Gastrocnemius medialis (tissue), 4 donors: ENCODE measurements around the gene SREBF1. TPM values are rescaled to one million over a fixed set of nuclear protein-coding genes. Genes with fewer than 3 reads are reported as not detected.
A peak's percentile ranks its signal among the peaks of the same experiment; 100 is the strongest.

ENCODE experiments used
- ATAC-seq, 2 donors: fragments of 150-250 bp; one replicate each; pipeline ENCODE4 v1.9.1; 2016
- DNase-seq, 2 donors: peaks; one replicate each; pipeline ENCODE4 v3.0.0-alpha.2; 2019
- H3K27ac ChIP-seq, 4 donors: fragments of 200-600 bp; sonication (generic); 1 replicate in 1 of 4; 2 replicates in 3 of 4; pipeline ENCODE4 v1.5.1; 2016 to 2018; ENCODE audit warnings: mild to moderate bottlenecking in 2 of 4, moderate library complexity in 1 of 4
- H3K27me3 ChIP-seq, 3 donors: fragments of 200-600 bp; sonication (generic) in 2 of 3; 1 replicate in 1 of 3; 2 replicates in 2 of 3; pipeline versions ENCODE4 v1.5.1 to v1.6.0; 2016 to 2019; ENCODE audit warnings: mild to moderate bottlenecking in 1 of 3, moderate library complexity in 1 of 3
- H3K36me3 ChIP-seq, 2 donors: fragments of 200-600 bp; sonication (generic) in 1 of 2; one replicate each; pipeline ENCODE4 v1.5.1; 2017 to 2018
- H3K4me1 ChIP-seq, 2 donors: fragments of 200-600 bp; sonication (generic) in 1 of 2; one replicate each; pipeline ENCODE4 v1.5.1; 2016 to 2017; ENCODE audit warnings: mild to moderate bottlenecking in 2 of 2
- H3K4me3 ChIP-seq, 4 donors: fragments of 200-600 bp; sonication (generic) in 3 of 4; 1 replicate in 1 of 4; 2 replicates in 3 of 4; pipeline ENCODE4 v1.5.1; 2016 to 2019; ENCODE audit warnings: mild to moderate bottlenecking in 2 of 4
- H3K9me3 ChIP-seq, 3 donors: fragments of 200-600 bp; sonication (generic) in 2 of 3; 1 replicate in 1 of 3; 2 replicates in 2 of 3; pipeline ENCODE4 v1.5.1; 2016 to 2019
- POLR2A ChIP-seq, 2 donors: fragments of 450-650 bp; IDR thresholded peaks; one replicate each; pipeline ENCODE4 v1.6.1; 2017; ENCODE audit warnings: antibody characterized with exemption in 2 of 2, mild to moderate bottlenecking in 2 of 2, moderate library complexity in 2 of 2
- in situ Hi-C, 4 donors: fragments of 200-750 bp; cut with MboI; loops; one replicate each; pipeline versions ENCODE4 v1.15.0 to v1.8.0; 2017; ENCODE audit warnings: low sequenced_read_pairs in 4 of 4
- intact Hi-C: fragments of 100-400 bp; cut with DNase I; formaldehyde crosslinking; loops from one replicate; pipeline ENCODE4 v1.15.1; 2023; ENCODE audit warnings: low total_unique reads
- total RNA-seq, 4 donors: library from RNA; depleted of rRNA; stranded (reverse); fragments of >200 nt; gene quantifications; one replicate each; pipeline versions ENCODE4 v1.1.0 to v1.2.3, GENCODE V29; 2016
- TF ChIP-seq, protein P1 (sequence below), 5 experiments: fragments of 450-650 bp in 3 of 5; fragments of 200-600 bp in 2 of 5; sonication (generic) in 2 of 5; IDR thresholded peaks in 4 of 5; conservative IDR thresholded peaks in 1 of 5; 1 replicate in 4 of 5; 2 replicates in 1 of 5; pipeline ENCODE4 v1.5.1; 2016 to 2019; ENCODE audit warnings: antibody characterized with exemption in 5 of 5, mild to moderate bottlenecking in 3 of 5, moderate library complexity in 3 of 5

SREBF1 gene
- total RNA-seq, 4 donors from 2014 or later: 11.1 to 64.5 (median 32.3) TPM

DNA sequence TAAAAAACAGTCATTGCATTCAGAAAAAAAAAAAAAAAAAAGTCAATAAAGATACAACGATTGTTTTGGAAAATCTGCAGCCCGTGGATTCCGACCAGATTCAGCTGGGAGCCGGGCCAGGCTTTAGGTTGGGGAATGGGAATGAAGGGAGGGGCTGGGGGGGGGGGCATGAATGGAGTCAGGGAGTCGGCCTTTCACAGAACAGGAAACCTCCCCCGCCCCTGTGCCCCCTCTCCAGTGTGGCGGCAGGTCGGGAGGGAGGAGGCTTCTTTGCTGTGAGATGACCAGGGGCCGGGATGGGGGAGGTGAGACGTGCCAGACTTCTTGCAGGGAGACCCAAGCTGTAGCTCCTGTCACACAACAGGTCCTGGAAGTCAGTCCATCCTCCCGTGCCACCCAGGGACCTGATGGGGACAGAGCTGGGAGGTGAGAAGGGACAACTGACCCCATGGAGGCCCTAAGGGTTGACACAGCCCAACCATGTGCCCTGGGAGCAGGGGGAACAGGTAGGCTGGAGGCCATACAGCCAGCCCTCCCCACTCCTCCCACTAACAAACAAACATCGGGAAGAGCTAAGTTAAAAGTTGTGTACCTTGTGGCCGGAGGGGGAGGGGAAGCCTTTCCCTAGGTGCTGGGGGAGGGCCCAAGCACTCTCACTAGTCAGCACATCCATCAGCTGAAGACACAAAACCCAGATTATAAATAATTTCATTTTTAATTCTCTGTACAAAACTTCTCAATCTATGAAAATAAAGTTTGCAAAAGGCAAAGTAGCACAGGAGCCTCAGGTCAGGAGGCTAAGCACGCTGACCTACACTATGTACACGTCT lies 25.2 kb downstream of the SREBF1 start:
- DNase-seq (no peak), ATAC-seq (peak in 1 of 2 donors; percentile 4)
- Histone ChIP-seq H3K9me3 (no peaks in the 10 kb centered on the region), H3K4me3 (no peak overlapping the region), H3K4me1 (peaks cover 25 to 32% of the 10 kb centered on the region in 2 donors), H3K36me3 (peaks cover 0 to 30% of the 10 kb centered on the region in 2 donors), H3K27ac (peak overlapping the region; percentile 2 to 88 (median 46)), H3K27me3 (no peaks in the 10 kb centered on the region)
- intact Hi-C loops (loop anchor here (1.0 to 5.0 kb wide), 4 partner anchors 33 to 221 kb away; no protein-coding TSS in a partner anchor), in situ Hi-C loops (loop anchor here in 1 of 4 donors (5.0 kb wide), 1 partner anchor 46 kb away; no protein-coding TSS in a partner anchor)
- TF ChIP-seq, protein P1, sequence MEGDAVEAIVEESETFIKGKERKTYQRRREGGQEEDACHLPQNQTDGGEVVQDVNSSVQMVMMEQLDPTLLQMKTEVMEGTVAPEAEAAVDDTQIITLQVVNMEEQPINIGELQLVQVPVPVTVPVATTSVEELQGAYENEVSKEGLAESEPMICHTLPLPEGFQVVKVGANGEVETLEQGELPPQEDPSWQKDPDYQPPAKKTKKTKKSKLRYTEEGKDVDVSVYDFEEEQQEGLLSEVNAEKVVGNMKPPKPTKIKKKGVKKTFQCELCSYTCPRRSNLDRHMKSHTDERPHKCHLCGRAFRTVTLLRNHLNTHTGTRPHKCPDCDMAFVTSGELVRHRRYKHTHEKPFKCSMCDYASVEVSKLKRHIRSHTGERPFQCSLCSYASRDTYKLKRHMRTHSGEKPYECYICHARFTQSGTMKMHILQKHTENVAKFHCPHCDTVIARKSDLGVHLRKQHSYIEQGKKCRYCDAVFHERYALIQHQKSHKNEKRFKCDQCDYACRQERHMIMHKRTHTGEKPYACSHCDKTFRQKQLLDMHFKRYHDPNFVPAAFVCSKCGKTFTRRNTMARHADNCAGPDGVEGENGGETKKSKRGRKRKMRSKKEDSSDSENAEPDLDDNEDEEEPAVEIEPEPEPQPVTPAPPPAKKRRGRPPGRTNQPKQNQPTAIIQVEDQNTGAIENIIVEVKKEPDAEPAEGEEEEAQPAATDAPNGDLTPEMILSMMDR (IDR thresholded peaks at IDR 0.05 in 4 of 5, conservative IDR thresholded peaks at IDR 0.05 in 1 of 5): no peak
- TF ChIP-seq POLR2A (IDR thresholded peaks at IDR 0.05): no peak

- in situ Hi-C loops: loop anchor here in 1 of 4 donors (5.0 kb wide), 1 partner anchor 46 kb away; no protein-coding TSS in a partner anchor
- peak overlapping the region in 1 of 4 donors; percentile 27 for H3K27ac ChIP-seq
These were observed 25.9 kb downstream of the SREBF1 start for GRCh38 chr17:17810895-17811248.

GRCh38 chr17:17810084-17810894 lies 26.5 kb downstream of the SREBF1 start:
- no peaks in the 10 kb centered on the region for H3K9me3 ChIP-seq
- H3K36me3 ChIP-seq: peaks cover 0 to 30% of the 10 kb centered on the region in 2 donors
- ATAC-seq (no peak), DNase-seq (no peak)
- H3K27me3 ChIP-seq: no peaks in the 10 kb centered on the region
- TF ChIP-seq, protein P1 (IDR thresholded peaks at IDR 0.05 in 4 of 5, conservative IDR thresholded peaks at IDR 0.05 in 1 of 5): no peak
- TF ChIP-seq POLR2A (IDR thresholded peaks at IDR 0.05): no peak
- H3K4me1 ChIP-seq: peaks cover 29 to 33% of the 10 kb centered on the region in 2 donors
- intact Hi-C loops (loop anchor here (5.0 kb wide), 1 partner anchor 222 kb away; no protein-coding TSS in a partner anchor), in situ Hi-C loops (loop anchor here in 1 of 4 donors (5.0 kb wide), 1 partner anchor 47 kb away; no protein-coding TSS in a partner anchor)
- peak overlapping the region in 2 of 4 donors; percentile 18 to 28 for H3K4me3 ChIP-seq
- H3K27ac ChIP-seq: peak overlapping the region; percentile 27 to 61 (median 46)

More at GRCh38 chr17:17810895-17811248, 25.9 kb downstream of the SREBF1 start:
- Histone ChIP-seq H3K36me3 (peaks cover 0 to 30% of the 10 kb centered on the region in 2 donors), H3K4me3 (no peak overlapping the region), H3K27me3 (no peaks in the 10 kb centered on the region), H3K4me1 (peaks cover 27 to 33% of the 10 kb centered on the region in 2 donors), H3K9me3 (no peaks in the 10 kb centered on the region)
- DNase-seq (no peak), ATAC-seq (no peak)
- intact Hi-C loops: loop anchor here (5.0 kb wide), 1 partner anchor 221 kb away; no protein-coding TSS in a partner anchor
- no peak for TF ChIP-seq POLR2A (IDR thresholded peaks at IDR 0.05)
- TF ChIP-seq, protein P1 (IDR thresholded peaks at IDR 0.05 in 4 of 5, conservative IDR thresholded peaks at IDR 0.05 in 1 of 5): no peak

DNA sequence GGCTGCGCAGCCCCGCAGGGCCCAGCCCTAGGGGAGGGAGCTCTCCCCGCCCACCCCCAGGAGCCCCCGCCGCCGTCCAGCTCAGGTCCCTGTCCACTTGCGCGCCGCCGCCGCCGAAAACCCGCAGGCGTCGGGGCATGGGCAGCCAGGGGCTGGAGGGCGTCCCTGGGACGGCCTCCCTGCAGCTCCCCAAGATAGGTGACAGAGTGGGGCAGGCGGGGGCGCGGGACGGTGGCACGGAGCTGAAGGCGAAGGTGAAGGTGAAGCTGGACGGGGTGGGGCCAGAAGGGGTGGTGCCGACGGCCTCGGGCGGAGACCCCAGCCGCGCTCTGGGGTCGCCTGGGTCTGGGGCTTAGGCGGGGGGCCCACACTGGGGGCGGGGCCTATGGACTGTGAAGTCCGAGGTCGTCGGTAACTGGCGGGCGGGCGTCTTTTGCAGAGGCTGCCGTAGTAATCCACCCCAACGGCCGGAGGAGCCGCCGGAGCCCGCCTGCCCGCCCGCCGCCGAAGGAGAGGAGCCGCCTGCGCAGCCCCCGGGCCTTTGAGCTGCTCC lies 27.2 kb downstream of the SREBF1 start:
- in situ Hi-C loops: loop anchor here in 3 of 4 donors (5.0 to 10.0 kb wide), 2 partner anchors 48 to 55 kb away; no protein-coding TSS in a partner anchor
- Histone ChIP-seq H3K36me3 (peaks cover 0 to 29% of the 10 kb centered on the region in 2 donors), H3K27me3 (no peaks in the 10 kb centered on the region), H3K27ac (peak overlapping the region; percentile 27 to 61 (median 46)), H3K9me3 (no peaks in the 10 kb centered on the region), H3K4me3 (peak overlapping the region in 2 of 4 donors; percentile 18 to 28), H3K4me1 (peaks cover 23 to 29% of the 10 kb centered on the region in 2 donors)
- TF ChIP-seq, protein P1 (IDR thresholded peaks at IDR 0.05 in 4 of 5, conservative IDR thresholded peaks at IDR 0.05 in 1 of 5): no peak
- no peak for TF ChIP-seq POLR2A (IDR thresholded peaks at IDR 0.05)
- DNase-seq: no peak
- intact Hi-C loops: loop anchor here (5.0 kb wide), 1 partner anchor 223 kb away; no protein-coding TSS in a partner anchor
- no peak for ATAC-seq
